Glutamatergic neuron (in vitro differentiated cells): ENCODE data around the gene FRRS1. TPM values are rescaled to one million over a fixed set of nuclear protein-coding genes. Genes with fewer than 3 reads are reported as not detected.

ENCODE experiments used
- DNase-seq: peaks from one replicate; pipeline ENCODE4 v3.0.0; 2022
- H3K27ac Mint-ChIP-seq: one replicate; pipeline ENCODE4 v1.8.0; 2020; ENCODE audit warnings: mild to moderate bottlenecking, mixed read lengths, inconsistent platforms; ENCODE audit not compliant: unreplicated experiment
- H3K27me3 Mint-ChIP-seq: one replicate; pipeline ENCODE4 v1.8.0; 2020; ENCODE audit warnings: mild to moderate bottlenecking, moderate library complexity, mixed read lengths, inconsistent platforms; ENCODE audit not compliant: unreplicated experiment
- H3K36me3 Mint-ChIP-seq: one replicate; pipeline ENCODE4 v1.8.0; 2020; ENCODE audit warnings: mild to moderate bottlenecking, mixed read lengths, inconsistent platforms; ENCODE audit not compliant: unreplicated experiment
- H3K4me1 Mint-ChIP-seq: one replicate; pipeline ENCODE4 v1.8.0; 2020; ENCODE audit warnings: mild to moderate bottlenecking, low read depth, mixed read lengths, inconsistent platforms; ENCODE audit not compliant: unreplicated experiment
- H3K4me3 Mint-ChIP-seq: one replicate; pipeline ENCODE4 v1.8.0; 2020; ENCODE audit warnings: mild to moderate bottlenecking, mixed read lengths, inconsistent platforms; ENCODE audit not compliant: unreplicated experiment
- H3K9me3 Mint-ChIP-seq: one replicate; pipeline ENCODE4 v1.8.0; 2020; ENCODE audit warnings: mild to moderate bottlenecking, moderate library complexity, mixed read lengths, inconsistent platforms; ENCODE audit not compliant: unreplicated experiment
- CTCF ChIP-seq: fragments of 200-600 bp; sonication (generic); IDR thresholded peaks from one replicate; pipeline ENCODE4 v1.5.0; 2021; ENCODE audit not compliant: partially characterized antibody, unreplicated experiment
- total RNA-seq: library from RNA; stranded (reverse); fragmentation: NEBNext Ultra II Directional; extraction: Animal tissue kit (Norgen Biotek cat#: 25700); gene quantifications from one replicate; pipeline ENCODE4 v1.2.1, GENCODE V29; 2021; ENCODE audit not compliant: unreplicated experiment

FRRS1 gene
- total RNA-seq, 1 donor from 2014 or later = 1.3 TPM

- no peaks in the 10 kb centered on the region for H3K9me3 Mint-ChIP-seq
- no peaks in the 10 kb centered on the region for H3K36me3 Mint-ChIP-seq
- no peak for TF ChIP-seq CTCF
- no peak overlapping the region for H3K4me3 Mint-ChIP-seq
- H3K27ac Mint-ChIP-seq = no peak overlapping the region
- no peaks in the 10 kb centered on the region for H3K27me3 Mint-ChIP-seq
- no peaks in the 10 kb centered on the region for H3K4me1 Mint-ChIP-seq
- DNase-seq = no peak
These were observed 64.2 kb downstream of the FRRS1 start for GRCh38 chr1:99702221-99702620.

- DNase-seq = no peak
- H3K36me3 Mint-ChIP-seq = no peaks in the 10 kb centered on the region
- peaks cover 2% of the 10 kb centered on the region for H3K4me1 Mint-ChIP-seq
- TF ChIP-seq CTCF = no peak
- no peak overlapping the region for H3K4me3 Mint-ChIP-seq
- no peaks in the 10 kb centered on the region for H3K9me3 Mint-ChIP-seq
- no peaks in the 10 kb centered on the region for H3K27me3 Mint-ChIP-seq
- no peak overlapping the region for H3K27ac Mint-ChIP-seq
These were observed 66.4 kb downstream of the FRRS1 start for GRCh38 chr1:99700020-99700419.

- H3K4me1 Mint-ChIP-seq = peaks cover 8% of the 10 kb centered on the region
- no peaks in the 10 kb centered on the region for H3K36me3 Mint-ChIP-seq
- no peaks in the 10 kb centered on the region for H3K9me3 Mint-ChIP-seq
- no peak for TF ChIP-seq CTCF
- H3K27me3 Mint-ChIP-seq = no peaks in the 10 kb centered on the region
- no peak for DNase-seq
- H3K27ac Mint-ChIP-seq = no peak overlapping the region
- no peak overlapping the region for H3K4me3 Mint-ChIP-seq
These were observed 68.9 kb downstream of the FRRS1 start for GRCh38 chr1:99697580-99697979.

GRCh38 chr1:99696616-99697015, 69.8 kb downstream of the FRRS1 start:
- H3K36me3 Mint-ChIP-seq = no peaks in the 10 kb centered on the region
- H3K27me3 Mint-ChIP-seq = no peaks in the 10 kb centered on the region
- H3K4me1 Mint-ChIP-seq = peaks cover 13% of the 10 kb centered on the region
- H3K9me3 Mint-ChIP-seq = no peaks in the 10 kb centered on the region
- no peak for DNase-seq
- H3K4me3 Mint-ChIP-seq = no peak overlapping the region
- no peak overlapping the region for H3K27ac Mint-ChIP-seq
- no peak for TF ChIP-seq CTCF

DNA sequence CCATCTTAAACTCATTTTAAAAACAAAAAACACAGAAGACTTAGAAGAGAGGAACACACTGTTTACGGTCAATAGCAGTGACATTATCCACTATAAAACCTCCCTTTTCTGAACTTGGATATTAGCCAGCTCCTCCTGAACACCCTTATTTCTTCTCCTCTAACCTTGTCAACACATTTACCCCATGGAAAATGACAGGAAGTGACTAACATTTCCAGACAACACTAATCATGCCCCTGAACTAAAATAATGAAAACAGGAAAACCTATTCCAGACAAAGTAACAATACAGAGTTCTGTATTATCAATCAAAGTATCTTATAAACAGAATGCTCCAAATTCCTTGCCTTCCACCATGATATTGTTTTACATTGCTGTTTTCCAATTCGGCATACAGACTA, 75.3 kb downstream of the FRRS1 start:
- H3K36me3 Mint-ChIP-seq = no peaks in the 10 kb centered on the region
- no peaks in the 10 kb centered on the region for H3K9me3 Mint-ChIP-seq
- H3K4me3 Mint-ChIP-seq = no peak overlapping the region
- H3K27ac Mint-ChIP-seq = no peak overlapping the region
- no peaks in the 10 kb centered on the region for H3K27me3 Mint-ChIP-seq
- peaks cover 13% of the 10 kb centered on the region for H3K4me1 Mint-ChIP-seq
- DNase-seq = no peak
- no peak for TF ChIP-seq CTCF
